AG08395 (cell line): ENCODE data around the gene ESR1.
"Not testable (repeated sequence)": the region's sequence is repeated elsewhere in the genome, so short reads cannot be mapped to it uniquely, and the experiment has no call there.

Experiments used
- DNase-seq: peaks from one replicate; pipeline ENCODE4 v3.0.0; 2012; ENCODE audit warnings: mixed read lengths, low spot score

Gene ESR1

GRCh38 chr6:151899221-151899620 lies 91.7 kb downstream of the ESR1 start:
- not testable (repeated sequence) for DNase-seq

- not testable (repeated sequence) for DNase-seq
Measured at GRCh38 chr6:151899796-151900195, 92.3 kb downstream of the ESR1 start.

GRCh38 chr6:151900256-151900655 lies 92.8 kb downstream of the ESR1 start:
- no peak for DNase-seq

GRCh38 chr6:151901009-151901411 lies 93.5 kb downstream of the ESR1 start:
- no peak for DNase-seq

- no peak for DNase-seq
Measured at GRCh38 chr6:151904631-151905030, 97.1 kb downstream of the ESR1 start.

- no peak for DNase-seq
Measured at GRCh38 chr6:151905072-151905471, 97.6 kb downstream of the ESR1 start.

- no peak for DNase-seq
Measured at GRCh38 chr6:151905854-151906253, 98.4 kb downstream of the ESR1 start.

GRCh38 chr6:151911401-151911800 lies 103.9 kb downstream of the ESR1 start:
- no peak for DNase-seq

- no peak for DNase-seq
Measured at GRCh38 chr6:151914484-151914883, 107.0 kb downstream of the ESR1 start.

- DNase-seq, result no peak
Measured at GRCh38 chr6:151916075-151916474, 108.6 kb downstream of the ESR1 start.

- peak; percentile 76 for DNase-seq
Measured at GRCh38 chr6:151916680-151917164, 109.2 kb downstream of the ESR1 start.

GRCh38 chr6:151917531-151918329 lies 110.2 kb downstream of the ESR1 start:
- DNase-seq, result no peak

GRCh38 chr6:151940307-151940706 lies 132.8 kb downstream of the ESR1 start:
- DNase-seq, result no peak

- DNase-seq, result no peak
Measured at GRCh38 chr6:151948002-151948743, 140.7 kb downstream of the ESR1 start.

- DNase-seq, result peak; percentile 53
Measured at GRCh38 chr6:151958332-151958731, 150.8 kb downstream of the ESR1 start.

GRCh38 chr6:151959086-151959485 lies 151.6 kb downstream of the ESR1 start:
- DNase-seq, result no peak

GRCh38 chr6:151961809-151962208 lies 154.3 kb downstream of the ESR1 start:
- DNase-seq, result no peak

- DNase-seq, result peak; percentile 28
Measured at GRCh38 chr6:151962246-151962846, 154.9 kb downstream of the ESR1 start.

GRCh38 chr6:151963001-151963400 lies 155.5 kb downstream of the ESR1 start:
- DNase-seq, result peak; percentile 13

GRCh38 chr6:151964412-151964811 lies 156.9 kb downstream of the ESR1 start:
- DNase-seq, result not testable (repeated sequence)

- DNase-seq, result no peak
Measured at GRCh38 chr6:151974061-151974617, 166.7 kb downstream of the ESR1 start.

- no peak for DNase-seq
Measured at GRCh38 chr6:151975795-151976194, 168.3 kb downstream of the ESR1 start.
